ENCODE data around the gene ERAP2. TPM values are rescaled to one million over a fixed set of nuclear protein-coding genes. Genes with fewer than 3 reads are reported as not detected.
A peak's percentile ranks its signal among the peaks of the same experiment; 100 is the strongest.
"Not testable (repeated sequence)": the region's sequence is repeated elsewhere in the genome, so short reads cannot be mapped to it uniquely, and the experiment has no call there.

ERAP2 gene, protein sequence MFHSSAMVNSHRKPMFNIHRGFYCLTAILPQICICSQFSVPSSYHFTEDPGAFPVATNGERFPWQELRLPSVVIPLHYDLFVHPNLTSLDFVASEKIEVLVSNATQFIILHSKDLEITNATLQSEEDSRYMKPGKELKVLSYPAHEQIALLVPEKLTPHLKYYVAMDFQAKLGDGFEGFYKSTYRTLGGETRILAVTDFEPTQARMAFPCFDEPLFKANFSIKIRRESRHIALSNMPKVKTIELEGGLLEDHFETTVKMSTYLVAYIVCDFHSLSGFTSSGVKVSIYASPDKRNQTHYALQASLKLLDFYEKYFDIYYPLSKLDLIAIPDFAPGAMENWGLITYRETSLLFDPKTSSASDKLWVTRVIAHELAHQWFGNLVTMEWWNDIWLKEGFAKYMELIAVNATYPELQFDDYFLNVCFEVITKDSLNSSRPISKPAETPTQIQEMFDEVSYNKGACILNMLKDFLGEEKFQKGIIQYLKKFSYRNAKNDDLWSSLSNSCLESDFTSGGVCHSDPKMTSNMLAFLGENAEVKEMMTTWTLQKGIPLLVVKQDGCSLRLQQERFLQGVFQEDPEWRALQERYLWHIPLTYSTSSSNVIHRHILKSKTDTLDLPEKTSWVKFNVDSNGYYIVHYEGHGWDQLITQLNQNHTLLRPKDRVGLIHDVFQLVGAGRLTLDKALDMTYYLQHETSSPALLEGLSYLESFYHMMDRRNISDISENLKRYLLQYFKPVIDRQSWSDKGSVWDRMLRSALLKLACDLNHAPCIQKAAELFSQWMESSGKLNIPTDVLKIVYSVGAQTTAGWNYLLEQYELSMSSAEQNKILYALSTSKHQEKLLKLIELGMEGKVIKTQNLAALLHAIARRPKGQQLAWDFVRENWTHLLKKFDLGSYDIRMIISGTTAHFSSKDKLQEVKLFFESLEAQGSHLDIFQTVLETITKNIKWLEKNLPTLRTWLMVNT
- total RNA-seq (2014; rRNA removed; shearing (Covaris generic)): 25.1 and 33.1 TPM in 2 replicates

DNA sequence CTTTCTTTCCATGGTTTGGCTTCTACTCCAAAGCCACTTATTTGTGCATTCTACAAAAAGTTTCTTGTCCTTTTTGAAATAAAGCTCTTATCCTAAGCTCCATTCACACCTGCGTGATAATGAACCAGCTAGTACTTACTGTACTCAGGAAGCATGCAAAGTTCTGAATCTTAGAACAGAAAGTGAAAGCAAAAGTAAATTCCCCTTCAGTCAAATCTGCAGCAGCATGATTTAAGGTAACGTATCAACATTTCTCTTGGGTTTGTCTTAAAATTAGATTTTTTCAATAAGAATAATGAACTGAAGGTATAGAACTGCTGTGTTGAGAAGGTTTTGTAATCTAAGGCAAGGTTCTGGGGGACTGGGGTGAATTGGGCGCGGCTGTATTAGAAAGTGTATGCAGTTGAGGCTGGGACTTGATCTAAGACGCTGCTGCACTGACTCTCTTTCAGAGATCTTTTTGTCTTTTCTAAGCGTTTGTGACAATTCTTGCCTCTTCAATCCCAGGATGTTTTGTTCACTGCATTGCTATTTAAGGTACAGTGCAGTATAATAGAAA, at the start of gene ERAP2:
ERAP2 (plus strand) TSS at position 209 of the 559 bp plus-strand sequence. CDS start 3,186 bp downstream, outside the sequence.
- DNase-seq (ENCODE audit: low read depth in 1 of 2, low spot score in 2 of 2): peak in 1 of 2 experiments; percentile 78
- Histone ChIP-seq H3K27me3 (replicated peaks) (no peaks in the 10 kb centered on the region), H3K4me3 (peak within 1 kb of the TSS; percentile 44), H3K4me1 (replicated peaks) (peaks cover 23% of the 10 kb centered on the region), H3K36me3 (peaks cover 14% of the 10 kb centered on the region), H3K27ac (peak within 1 kb of the TSS; percentile 70), H3K9me3 (replicated peaks) (no peaks in the 10 kb centered on the region)

DNA sequence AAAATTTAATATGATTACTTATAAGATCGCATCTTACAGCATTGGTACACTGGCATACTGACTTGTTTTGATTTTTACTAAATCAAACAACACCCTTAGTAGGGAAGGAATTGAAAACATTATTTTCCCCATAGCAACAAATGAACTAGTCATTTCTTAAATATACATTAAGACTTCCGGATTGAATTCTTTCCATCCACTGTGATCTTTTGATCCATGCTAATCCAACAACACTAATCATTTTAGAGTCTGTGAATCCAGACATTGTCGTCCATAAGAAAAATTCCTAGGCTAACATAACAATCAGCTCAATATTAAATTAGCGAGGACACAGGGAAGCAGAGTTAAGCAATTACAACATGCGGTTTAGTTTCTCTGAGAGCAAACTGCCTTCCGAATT, 47.0 kb upstream of the ERAP2 start:
- Histone ChIP-seq H3K27ac (no peak overlapping the region), H3K27me3 (replicated peaks) (no peaks in the 10 kb centered on the region), H3K9me3 (replicated peaks) (no peaks in the 10 kb centered on the region), H3K4me3 (no peak overlapping the region), H3K4me1 (replicated peaks) (peaks cover 3% of the 10 kb centered on the region), H3K36me3 (no peaks in the 10 kb centered on the region)
- no peak for DNase-seq (ENCODE audit: low read depth in 1 of 2, low spot score in 2 of 2)

DNA sequence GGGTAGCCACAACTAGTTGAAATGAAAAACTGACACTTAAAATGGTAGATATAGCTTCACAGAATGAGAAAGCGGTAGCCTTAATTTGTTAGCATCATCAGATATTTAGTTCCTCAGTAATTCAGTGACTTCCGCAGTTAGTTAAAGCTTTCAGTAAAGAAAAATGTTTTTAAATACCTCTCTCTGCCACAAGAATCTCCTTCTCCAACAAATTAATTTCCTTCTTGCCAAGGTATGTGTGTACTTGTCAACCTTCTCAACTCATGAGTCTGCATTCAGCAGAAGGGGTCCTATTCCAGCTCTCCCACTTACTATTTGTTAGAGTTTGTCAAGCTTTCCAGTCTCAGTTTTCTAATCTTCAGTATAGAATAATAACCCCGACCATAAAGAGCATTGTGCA, 42.3 kb upstream of the ERAP2 start:
- Histone ChIP-seq H3K4me1 (replicated peaks) (no peaks in the 10 kb centered on the region), H3K9me3 (replicated peaks) (no peaks in the 10 kb centered on the region), H3K4me3 (no peak overlapping the region), H3K27me3 (replicated peaks) (no peaks in the 10 kb centered on the region), H3K27ac (no peak overlapping the region), H3K36me3 (no peaks in the 10 kb centered on the region)
- no peak for DNase-seq (ENCODE audit: low read depth in 1 of 2, low spot score in 2 of 2)

DNA sequence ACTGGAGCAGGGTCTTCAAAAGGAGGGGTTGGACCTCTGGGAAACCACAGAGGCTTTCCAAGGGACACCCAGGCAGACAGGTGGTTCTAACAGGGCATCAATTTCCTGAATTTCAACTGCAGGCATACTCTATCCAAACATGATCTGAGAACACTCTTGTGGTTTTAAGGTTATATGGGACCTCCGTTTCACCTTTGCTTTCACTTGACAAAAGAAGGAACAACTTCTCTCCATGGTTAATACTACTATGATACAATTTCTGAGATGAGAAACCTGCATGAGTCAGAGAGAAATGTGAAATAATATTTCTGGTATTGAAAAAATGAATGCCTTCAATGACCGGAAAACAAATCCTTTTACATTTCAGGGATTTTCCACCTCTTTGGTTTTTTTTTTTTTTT, 40.5 kb upstream of the ERAP2 start:
- Histone ChIP-seq H3K36me3 (no peaks in the 10 kb centered on the region), H3K9me3 (replicated peaks) (no peaks in the 10 kb centered on the region), H3K4me1 (replicated peaks) (no peaks in the 10 kb centered on the region), H3K27me3 (replicated peaks) (no peaks in the 10 kb centered on the region), H3K4me3 (no peak overlapping the region), H3K27ac (no peak overlapping the region)
- DNase-seq (ENCODE audit: low read depth in 1 of 2, low spot score in 2 of 2): no peak

DNA sequence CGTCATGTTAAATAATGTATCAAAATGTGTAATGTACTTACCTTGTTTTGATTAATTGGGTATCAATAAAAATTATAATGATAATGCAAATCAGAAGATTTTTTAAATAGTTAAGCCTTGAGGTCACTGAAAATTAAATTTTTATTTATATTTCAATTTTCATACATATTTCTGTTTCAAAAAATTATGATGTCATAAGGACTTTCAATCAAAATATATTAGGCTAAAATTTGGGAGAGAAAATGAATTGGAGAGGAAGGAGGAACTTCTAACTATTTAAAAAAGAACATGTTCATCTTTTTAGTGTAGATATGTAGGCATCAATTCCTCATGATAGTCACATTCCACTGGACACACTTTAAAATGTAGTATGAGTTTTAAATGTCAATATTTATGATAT, 39.5 kb upstream of the ERAP2 start:
- no peak for DNase-seq (ENCODE audit: low read depth in 1 of 2, low spot score in 2 of 2)
- H3K4me3 ChIP-seq: no peak overlapping the region
- no peaks in the 10 kb centered on the region for H3K36me3 ChIP-seq
- H3K9me3 ChIP-seq (replicated peaks): no peaks in the 10 kb centered on the region
- H3K27ac ChIP-seq: no peak overlapping the region
- H3K27me3 ChIP-seq (replicated peaks): no peaks in the 10 kb centered on the region
- H3K4me1 ChIP-seq (replicated peaks): no peaks in the 10 kb centered on the region

DNA sequence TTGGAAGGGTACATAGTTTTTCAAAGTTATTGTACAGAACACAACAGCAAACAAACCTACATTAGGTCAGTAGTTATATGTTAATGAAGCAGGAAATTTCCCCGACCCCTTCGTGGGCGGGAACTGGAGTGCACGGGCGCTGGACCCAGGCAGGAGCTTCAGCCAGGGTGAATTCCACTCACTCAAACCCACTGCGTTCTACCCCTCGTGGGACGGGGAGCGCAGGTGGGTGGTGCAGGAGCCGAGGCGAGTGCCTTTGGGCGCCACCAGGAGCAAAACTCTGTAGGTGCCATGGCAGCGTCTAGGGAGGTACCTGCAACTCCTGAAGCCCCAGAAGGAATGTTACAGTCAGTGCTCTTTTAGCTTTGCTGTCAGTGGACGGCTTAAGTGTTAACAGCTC, 39.0 kb upstream of the ERAP2 start:
- no peak overlapping the region for H3K4me3 ChIP-seq
- H3K36me3 ChIP-seq: no peaks in the 10 kb centered on the region
- DNase-seq (ENCODE audit: low read depth in 1 of 2, low spot score in 2 of 2): no peak
- no peaks in the 10 kb centered on the region for H3K27me3 ChIP-seq (replicated peaks)
- H3K4me1 ChIP-seq (replicated peaks): no peaks in the 10 kb centered on the region
- no peak overlapping the region for H3K27ac ChIP-seq
- H3K9me3 ChIP-seq (replicated peaks): no peaks in the 10 kb centered on the region

DNA sequence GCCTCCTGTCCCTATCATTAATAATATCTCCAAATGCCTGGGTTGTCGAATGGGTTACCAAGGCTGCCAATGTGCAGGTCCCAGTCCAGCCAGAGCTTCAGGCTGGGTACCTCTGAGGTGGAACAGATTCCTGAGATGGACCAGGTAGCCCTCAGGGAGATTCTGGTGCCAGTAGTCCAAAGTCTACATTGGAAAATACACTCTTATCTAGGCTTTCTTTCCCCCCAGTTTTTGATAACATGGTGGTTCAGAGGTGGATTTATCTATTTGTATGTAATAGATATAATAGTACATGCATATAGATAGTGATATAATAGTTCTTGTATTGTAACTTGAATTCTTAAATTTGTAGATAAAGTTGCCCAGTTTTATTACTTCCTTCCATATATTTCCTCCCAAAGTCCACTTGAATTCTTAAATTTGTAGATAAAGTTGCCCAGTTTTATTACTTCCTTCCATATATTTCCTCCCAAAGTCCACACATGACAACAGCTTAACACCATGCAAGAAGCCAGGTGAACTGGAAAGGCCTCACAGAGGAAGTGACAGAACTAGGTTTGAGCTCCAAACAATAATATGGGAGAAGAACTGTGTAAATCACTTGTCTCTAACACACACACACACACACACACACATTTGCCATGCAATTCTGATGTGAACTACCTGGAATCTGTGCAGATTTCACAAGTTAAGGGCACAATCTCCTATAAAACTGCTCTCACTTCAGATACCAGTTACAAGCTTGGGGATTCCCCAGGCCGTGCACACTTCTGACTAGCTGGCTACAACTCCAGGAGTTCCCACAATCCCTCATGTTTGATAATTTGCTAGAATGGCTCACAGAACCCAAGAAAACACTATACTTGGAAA, 37.9 kb upstream of the ERAP2 start:
- Histone ChIP-seq H3K4me1 (replicated peaks) (peaks cover 7% of the 10 kb centered on the region; the same call in 1 of the 2 replicates), H3K9me3 (replicated peaks) (no peaks in the 10 kb centered on the region), H3K27ac (no peak overlapping the region), H3K4me3 (no peak overlapping the region), H3K27me3 (replicated peaks) (no peaks in the 10 kb centered on the region), H3K36me3 (no peaks in the 10 kb centered on the region)
- DNase-seq (ENCODE audit: low read depth in 1 of 2, low spot score in 2 of 2): no peak

DNA sequence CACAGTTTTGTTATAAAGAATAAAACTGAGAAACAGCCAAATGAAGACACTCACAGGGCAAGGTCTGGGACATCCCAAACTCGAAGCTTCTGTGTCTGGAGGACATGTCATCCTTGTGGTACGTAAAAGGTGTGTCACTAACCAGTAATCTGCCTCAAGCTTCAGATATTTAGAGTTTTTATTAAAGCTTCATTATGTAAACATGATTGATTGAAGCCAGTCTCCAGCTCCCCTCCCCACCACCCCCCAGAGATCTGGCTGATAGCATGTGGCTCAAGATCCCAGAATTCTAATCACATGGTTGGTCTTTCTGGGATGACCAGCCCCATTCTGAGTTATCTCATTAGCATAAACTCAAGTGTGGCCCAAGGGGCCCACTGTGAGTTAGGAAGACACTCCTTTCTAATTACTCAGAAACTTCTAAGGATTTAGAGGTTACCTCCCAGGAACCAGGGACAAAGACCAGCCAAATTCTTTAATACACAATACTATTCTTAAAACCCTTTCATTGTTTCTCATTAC, 37.2 kb upstream of the ERAP2 start:
- H3K27me3 ChIP-seq (replicated peaks): no peaks in the 10 kb centered on the region
- no peak for DNase-seq (ENCODE audit: low read depth in 1 of 2, low spot score in 2 of 2)
- H3K4me3 ChIP-seq: no peak overlapping the region
- no peak overlapping the region for H3K27ac ChIP-seq
- H3K9me3 ChIP-seq (replicated peaks): no peaks in the 10 kb centered on the region
- peaks cover 7% of the 10 kb centered on the region; the same call in 1 of the 2 replicates for H3K4me1 ChIP-seq (replicated peaks)
- H3K36me3 ChIP-seq: no peaks in the 10 kb centered on the region

DNA sequence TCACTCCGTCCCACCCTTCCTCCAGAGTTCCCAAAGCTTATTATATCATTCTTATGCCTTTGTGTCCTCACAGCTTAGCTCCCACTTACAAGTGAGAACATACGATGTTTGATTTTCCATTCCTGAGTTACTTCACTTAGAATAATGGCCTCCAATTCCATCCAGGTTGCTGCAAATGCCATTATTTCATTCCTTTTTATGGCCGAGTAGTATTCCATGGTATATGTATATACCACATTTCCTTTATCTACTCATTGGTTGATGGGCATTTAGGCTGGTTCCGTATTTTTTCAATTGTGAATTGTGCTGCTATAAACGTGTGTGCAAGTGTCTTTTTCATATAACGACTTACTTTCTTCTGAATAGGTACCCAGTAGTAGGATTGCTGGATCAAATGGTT, 34.4 kb upstream of the ERAP2 start:
- H3K4me1 ChIP-seq (replicated peaks); H3K27ac ChIP-seq; DNase-seq (ENCODE audit: low read depth in 1 of 2, low spot score in 2 of 2); H3K36me3 ChIP-seq; H3K27me3 ChIP-seq (replicated peaks); H3K9me3 ChIP-seq (replicated peaks); H3K4me3 ChIP-seq: not testable (repeated sequence)

DNA sequence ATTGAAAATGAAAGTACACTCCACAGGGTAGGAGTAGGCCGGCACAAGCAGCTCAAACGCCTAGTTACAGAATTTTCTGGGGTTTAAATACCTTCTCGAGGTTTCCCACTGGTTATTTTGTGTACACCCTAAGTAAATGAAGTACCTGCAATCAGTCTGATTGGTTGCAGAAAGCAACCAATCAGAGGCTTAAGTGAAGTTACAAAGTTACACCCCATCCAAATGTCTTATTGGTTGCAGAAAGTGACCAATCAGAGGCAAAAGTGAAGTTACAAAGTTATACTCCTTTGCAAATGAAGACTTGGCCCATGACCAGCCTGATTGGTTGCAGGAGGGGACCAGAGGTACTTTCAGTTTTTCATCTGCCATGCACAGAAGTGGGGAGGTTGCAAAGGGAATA, 33.2 kb upstream of the ERAP2 start:
- no peaks in the 10 kb centered on the region for H3K9me3 ChIP-seq (replicated peaks)
- H3K4me1 ChIP-seq (replicated peaks): peaks cover 7% of the 10 kb centered on the region; the same call in 1 of the 2 replicates
- no peaks in the 10 kb centered on the region for H3K27me3 ChIP-seq (replicated peaks)
- H3K36me3 ChIP-seq: no peaks in the 10 kb centered on the region
- no peak for DNase-seq (ENCODE audit: low read depth in 1 of 2, low spot score in 2 of 2)
- H3K27ac ChIP-seq: no peak overlapping the region
- no peak overlapping the region for H3K4me3 ChIP-seq

DNA sequence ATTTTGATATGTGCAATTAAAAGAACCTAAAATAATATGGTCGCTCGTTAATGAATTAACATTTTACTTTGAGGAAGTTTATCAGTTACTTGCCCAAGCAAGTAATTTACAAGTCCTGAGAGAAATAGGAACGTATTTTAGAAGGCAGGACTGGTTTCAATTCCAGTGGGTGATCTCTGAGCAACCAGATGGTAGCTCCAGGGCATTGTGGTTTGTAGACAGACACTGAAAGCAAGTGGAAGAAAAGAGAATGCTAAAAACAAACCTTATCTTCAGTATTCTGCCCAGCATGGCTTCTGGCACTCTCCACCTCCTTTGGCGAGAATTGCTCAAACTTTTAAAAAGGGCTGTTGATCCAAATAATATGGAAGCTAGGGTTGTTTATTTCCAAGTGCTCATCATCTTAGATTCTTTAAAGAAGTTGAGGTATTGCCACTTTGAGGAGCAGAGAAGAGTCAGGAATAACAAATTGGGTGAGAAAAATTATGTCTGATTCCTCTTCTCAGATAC, 31.8 kb upstream of the ERAP2 start:
- no peaks in the 10 kb centered on the region for H3K9me3 ChIP-seq (replicated peaks)
- no peaks in the 10 kb centered on the region for H3K36me3 ChIP-seq
- H3K4me1 ChIP-seq (replicated peaks): peaks cover 7% of the 10 kb centered on the region; the same call in 1 of the 2 replicates
- no peak overlapping the region for H3K27ac ChIP-seq
- DNase-seq (ENCODE audit: low read depth in 1 of 2, low spot score in 2 of 2): no peak
- H3K4me3 ChIP-seq: no peak overlapping the region
- no peaks in the 10 kb centered on the region for H3K27me3 ChIP-seq (replicated peaks)

DNA sequence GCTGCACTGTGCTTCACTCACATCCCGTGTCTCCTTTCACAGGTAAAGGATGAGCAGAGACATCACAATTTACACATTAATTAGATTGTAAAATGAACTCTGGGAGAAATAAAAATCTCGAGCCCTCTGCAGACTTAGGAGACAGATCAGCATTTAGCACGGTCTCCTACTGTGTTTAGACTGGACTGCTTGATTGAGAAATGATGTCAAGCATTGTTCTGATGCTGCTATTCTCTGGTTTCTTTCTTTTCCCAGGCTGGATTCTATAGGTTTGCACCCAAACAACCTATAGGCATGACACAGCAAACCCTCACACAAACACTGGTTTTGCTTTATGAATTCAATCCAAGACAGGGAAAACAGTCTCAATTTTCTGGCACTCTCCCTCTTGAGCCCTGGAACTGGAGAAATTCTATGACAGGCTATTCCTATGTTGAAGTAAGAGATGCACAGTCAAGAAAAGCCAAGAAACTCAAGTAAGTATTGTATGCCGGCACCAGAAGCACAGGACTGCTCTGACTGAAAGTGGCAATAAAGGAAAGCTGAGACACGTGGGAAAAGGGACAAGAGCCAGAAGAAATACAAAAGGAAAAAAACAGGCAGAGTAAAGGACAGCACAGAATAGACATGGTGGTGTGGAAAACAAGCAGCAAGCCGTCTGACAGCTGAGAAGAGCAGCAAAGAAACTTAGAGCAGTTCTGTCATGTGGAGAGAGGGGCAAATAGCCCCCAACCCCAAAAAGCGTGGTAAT, 24.8 kb upstream of the ERAP2 start:
- Histone ChIP-seq H3K9me3 (replicated peaks) (no peaks in the 10 kb centered on the region), H3K27ac (no peak overlapping the region), H3K4me3 (no peak overlapping the region), H3K27me3 (replicated peaks) (no peaks in the 10 kb centered on the region), H3K36me3 (no peaks in the 10 kb centered on the region), H3K4me1 (replicated peaks) (no peaks in the 10 kb centered on the region; the same call in 1 of the 2 replicates)
- DNase-seq (ENCODE audit: low read depth in 1 of 2, low spot score in 2 of 2): no peak
